HepG2 (cell line): Measurements from ENCODE around the gene AHSG. TPM values are rescaled to one million over a fixed set of nuclear protein-coding genes. Genes with fewer than 3 reads are reported as not detected.

Source experiments
- AGO2 ChIP-seq: fragments of 200-400 bp; formaldehyde crosslinking; optimal IDR thresholded peaks from 2 replicates; pipeline ENCODE3; 2017; ENCODE audit warnings: mild to moderate bottlenecking, low read depth, low read length, moderate library complexity
- ATF1 ChIP-seq: IDR thresholded peaks from 2 replicates; pipeline ENCODE4 v1.6.1; 2016; ENCODE audit warnings: mild to moderate bottlenecking, control low read depth
- EED ChIP-seq: sonication (generic); formaldehyde crosslinking; IDR thresholded peaks from 2 replicates; pipeline ENCODE4 v1.5.0; 2020; ENCODE audit warnings: mild to moderate bottlenecking, missing genetic modification reagents
- ELF4 ChIP-seq: sonication (generic); formaldehyde crosslinking; IDR thresholded peaks from 2 replicates; pipeline ENCODE4 v1.5.0; 2020; ENCODE audit warnings: missing genetic modification reagents, mild to moderate bottlenecking, moderate library complexity, borderline replicate concordance
- HBP1 ChIP-seq: IDR thresholded peaks from 2 replicates; pipeline ENCODE4 v1.6.1; 2016; ENCODE audit warnings: low read depth, control low read depth
- HNF4A ChIP-seq: sonication (generic); formaldehyde crosslinking; IDR thresholded peaks from 2 replicates; pipeline ENCODE4 v1.4.0; 2020; ENCODE audit warnings: missing genetic modification reagents
- JUNB ChIP-seq: sonication (generic); formaldehyde crosslinking; IDR thresholded peaks from 2 replicates; pipeline ENCODE4 v1.8.0; 2022; ENCODE audit warnings: missing genetic modification reagents, mild to moderate bottlenecking, borderline replicate concordance
- MYPOP ChIP-seq: sonication (generic); formaldehyde crosslinking; IDR thresholded peaks from 2 replicates; pipeline ENCODE4 v1.8.1; 2023; ENCODE audit warnings: mild to moderate bottlenecking, moderate library complexity, missing genetic modification reagents
- REST ChIP-seq, 2 experiments: IDR thresholded peaks; 2 replicates each; pipeline ENCODE4 v1.6.1; 2011 to 2012; ENCODE audit warnings: low read length in 2 of 2, borderline replicate concordance in 1 of 2, low read depth in 1 of 2, mild to moderate bottlenecking in 1 of 2, moderate library complexity in 1 of 2
- SNRNP70 ChIP-seq: fragments of 200-400 bp; formaldehyde crosslinking; IDR thresholded peaks from 2 replicates; pipeline ENCODE4 v1.6.1; 2017; ENCODE audit warnings: mild to moderate bottlenecking, low read depth, low read length, moderate library complexity
- STAT6 ChIP-seq: sonication (generic); formaldehyde crosslinking; IDR thresholded peaks from 2 replicates; pipeline ENCODE4 v1.4.0; 2020; ENCODE audit warnings: missing genetic modification reagents, mild to moderate bottlenecking, borderline replicate concordance
- ZBTB14 ChIP-seq: sonication (generic); formaldehyde crosslinking; IDR thresholded peaks from 2 replicates; pipeline ENCODE4 v1.4.0; 2020; ENCODE audit warnings: missing genetic modification reagents
- ZNF292 ChIP-seq: sonication (generic); formaldehyde crosslinking; IDR thresholded peaks from 2 replicates; pipeline ENCODE4 v1.8.1; 2022; ENCODE audit warnings: mild to moderate bottlenecking, low read depth, missing genetic modification reagents, borderline replicate concordance
- ZUFSP ChIP-seq: sonication (generic); formaldehyde crosslinking; IDR thresholded peaks from 2 replicates; pipeline ENCODE4 v1.9.0; 2021; ENCODE audit warnings: missing genetic modification reagents, mild to moderate bottlenecking, borderline replicate concordance
- polyA plus RNA-seq, 8 experiments: library from polyadenylated mRNA; depleted of rRNA in 3 of 8; stranded (reverse) in 7 of 8; unstranded in 1 of 8; fragments of >200 nt; fragmentation: Illumina TruSeq in 4 of 8; extraction: Trizol in 4 of 8; gene quantifications; 2 replicates each; pipeline versions ENCODE4 v1.2.1 to v1.2.3, GENCODE V29; 2011 to 2016; ENCODE audit warnings: low read depth in 4 of 8, missing spikeins in 1 of 8, mixed read lengths in 1 of 8; ENCODE audit not compliant: insufficient read depth in 1 of 8
- total RNA-seq, 5 experiments: library from RNA; depleted of rRNA; stranded (reverse); fragments of >200 nt; fragmentation: Illumina TruSeq; extraction: Trizol; gene quantifications; 2 replicates each; pipeline ENCODE4 v1.2.3, GENCODE V29; 2016; ENCODE audit warnings: low read depth in 1 of 5

Gene AHSG
- total and polyA plus RNA-seq, 2 of the 13 experiments (the other 11 are each of a cell fraction or from before 2014, with no cell fraction given): 2,043 to 19,152 TPM

GRCh38 chr3:186612721-186613636, at the start of gene AHSG (continued):
- TF ChIP-seq REST (IDR thresholded peaks at IDR 0.05; ENCODE audit: borderline replicate concordance in 1 of 2, low read depth in 1 of 2, low read length in 2 of 2): peak in 1 of 2 experiments; percentile 83; a peak in 3 of 4 replicates
- peak; percentile 81; the same call in 1 of the 2 replicates for TF ChIP-seq ZNF292 (CRISPR knock-in tag)
- TF ChIP-seq ATF1 (CRISPR knock-in tag): peak; percentile 77
- no peak; the same call in 1 of the 2 replicates for TF ChIP-seq HBP1 (CRISPR knock-in tag)
- TF ChIP-seq MYPOP (CRISPR knock-in tag): peak; percentile 30; the same call in 1 of the 2 replicates
- peak; percentile 84 for TF ChIP-seq JUNB (CRISPR knock-in tag)
- peak; percentile 26; the same call in 1 of the 2 replicates for TF ChIP-seq ZBTB14 (CRISPR knock-in tag)
- peak; percentile 56; the same call in 1 of the 2 replicates for TF ChIP-seq EED (CRISPR knock-in tag)
- TF ChIP-seq STAT6 (CRISPR knock-in tag): peak; percentile 98
- no peak for TF ChIP-seq AGO2
- no peak for TF ChIP-seq SNRNP70
- TF ChIP-seq ZUFSP (CRISPR knock-in tag): no peak
- TF ChIP-seq HNF4A (CRISPR knock-in tag): peak; percentile 100
- TF ChIP-seq ELF4: no peak; the same call in 1 of the 2 replicates
